Measurements from ENCODE around the gene ATP1A3. TPM values are rescaled to one million over a fixed set of nuclear protein-coding genes. Genes with fewer than 3 reads are reported as not detected.

ATP1A3 gene
- total RNA-seq, 1 donor from 2014 or later, result 5.6 TPM

GRCh38 chr19:41959056-41960053, 34.7 kb downstream of the ATP1A3 start, which contains the start of gene RABAC1:
Gene RABAC1, minus strand, starts transcription at chr19:41959321. Its CDS starts 29 bp downstream, at chr19:41959292.
- peak; percentile 44 for TF ChIP-seq CTCF (conservative IDR thresholded peaks at IDR 0.05)
- Mint-ChIP-seq H3K4me1 (ENCODE audit: unreplicated experiment) (peaks cover 21% of the 10 kb centered on the region), H3K27me3 (no peaks in the 10 kb centered on the region), H3K36me3 (no peaks in the 10 kb centered on the region), H3K4me3 (peak within 1 kb of the TSS; percentile 97), H3K27ac (peak within 1 kb of the TSS; percentile 93), H3K9me3 (peaks cover 5% of the 10 kb centered on the region)
- DNase-seq (ENCODE audit: extremely low spot score, unreplicated experiment), result peak; percentile 93

- peaks cover 21% of the 10 kb centered on the region for H3K4me1 Mint-ChIP-seq (ENCODE audit: unreplicated experiment)
- peak; percentile 86 for DNase-seq (ENCODE audit: extremely low spot score, unreplicated experiment)
- TF ChIP-seq CTCF (conservative IDR thresholded peaks at IDR 0.05), result no peak
- peak overlapping the region; percentile 93 for H3K27ac Mint-ChIP-seq
- H3K9me3 Mint-ChIP-seq, result peaks cover 5% of the 10 kb centered on the region
- H3K27me3 Mint-ChIP-seq, result no peaks in the 10 kb centered on the region
- H3K36me3 Mint-ChIP-seq, result no peaks in the 10 kb centered on the region
- peak overlapping the region; percentile 97 for H3K4me3 Mint-ChIP-seq
These were observed 35.5 kb downstream of the ATP1A3 start for GRCh38 chr19:41958367-41959055.

- Mint-ChIP-seq H3K27me3 (no peaks in the 10 kb centered on the region), H3K27ac (peak overlapping the region; percentile 93), H3K4me1 (ENCODE audit: unreplicated experiment) (peaks cover 21% of the 10 kb centered on the region), H3K4me3 (peak overlapping the region; percentile 97), H3K36me3 (no peaks in the 10 kb centered on the region), H3K9me3 (peaks cover 5% of the 10 kb centered on the region)
- DNase-seq (ENCODE audit: extremely low spot score, unreplicated experiment), result no peak
- peak; percentile 86 for TF ChIP-seq CTCF (conservative IDR thresholded peaks at IDR 0.05)
These were observed 36.1 kb downstream of the ATP1A3 start for GRCh38 chr19:41957838-41958366.

- peak overlapping the region; percentile 93 for H3K27ac Mint-ChIP-seq
- no peak for DNase-seq (ENCODE audit: extremely low spot score, unreplicated experiment)
- TF ChIP-seq CTCF (conservative IDR thresholded peaks at IDR 0.05), result no peak
- no peaks in the 10 kb centered on the region for H3K36me3 Mint-ChIP-seq
- peaks cover 5% of the 10 kb centered on the region for H3K9me3 Mint-ChIP-seq
- peaks cover 21% of the 10 kb centered on the region for H3K4me1 Mint-ChIP-seq (ENCODE audit: unreplicated experiment)
- H3K4me3 Mint-ChIP-seq, result peak overlapping the region; percentile 97
- no peaks in the 10 kb centered on the region for H3K27me3 Mint-ChIP-seq
These were observed 36.7 kb downstream of the ATP1A3 start for GRCh38 chr19:41957161-41957837.

- TF ChIP-seq CTCF (conservative IDR thresholded peaks at IDR 0.05), result no peak
- peaks cover 24% of the 10 kb centered on the region for H3K4me1 Mint-ChIP-seq (ENCODE audit: unreplicated experiment)
- H3K27ac Mint-ChIP-seq, result no peak overlapping the region
- H3K27me3 Mint-ChIP-seq, result no peaks in the 10 kb centered on the region
- no peak overlapping the region for H3K4me3 Mint-ChIP-seq
- peaks cover 5% of the 10 kb centered on the region for H3K9me3 Mint-ChIP-seq
- H3K36me3 Mint-ChIP-seq, result no peaks in the 10 kb centered on the region
- DNase-seq (ENCODE audit: extremely low spot score, unreplicated experiment), result no peak
These were observed 37.4 kb downstream of the ATP1A3 start for GRCh38 chr19:41956621-41957020.

Measured in type B pancreatic cell (in vitro differentiated cells).